Breast epithelium (tissue), 3 donors: ENCODE results near the gene CNOT11.

Source experiments
- CTCF ChIP-seq, 3 donors: fragments of 450-650 bp; IDR thresholded peaks; one replicate each; pipeline ENCODE4 v1.5.1; 2016 to 2017; ENCODE audit warnings: antibody characterized with exemption in 3 of 3, mild to moderate bottlenecking in 3 of 3, moderate library complexity in 3 of 3
- POLR2A ChIP-seq: fragments of 450-650 bp; IDR thresholded peaks from one replicate; pipeline ENCODE4 v1.6.1; 2016; ENCODE audit warnings: antibody characterized with exemption, mild to moderate bottlenecking, moderate library complexity
- POLR2AphosphoS5 ChIP-seq, 3 donors: sonication (generic); formaldehyde crosslinking; IDR thresholded peaks; one replicate each; pipeline ENCODE4 v1.6.1; 2017; ENCODE audit warnings: antibody characterized with exemption in 3 of 3

GRCh38 chr2:101258804-101259203 lies 6.1 kb downstream of the CNOT11 start:
- TF ChIP-seq CTCF (IDR thresholded peaks at IDR 0.05): no peak
- TF ChIP-seq POLR2A: no peak
- TF ChIP-seq POLR2AphosphoS5 (IDR thresholded peaks at IDR 0.05): no peak
